GM21576 (cell line): ENCODE measurements around the gene STKLD1.
"Not testable (repeated sequence)": the region's sequence is repeated elsewhere in the genome, so short reads cannot be mapped to it uniquely, and the experiment has no call there.

Experiments
- ATAC-seq: cut with Tn5 transposase; IDR thresholded peaks from one replicate; pipeline ENCODE4 v1.9.1; 2021; ENCODE audit warnings: mild to moderate bottlenecking, moderate library complexity; ENCODE audit not compliant: unreplicated experiment

The STKLD1 gene

DNA sequence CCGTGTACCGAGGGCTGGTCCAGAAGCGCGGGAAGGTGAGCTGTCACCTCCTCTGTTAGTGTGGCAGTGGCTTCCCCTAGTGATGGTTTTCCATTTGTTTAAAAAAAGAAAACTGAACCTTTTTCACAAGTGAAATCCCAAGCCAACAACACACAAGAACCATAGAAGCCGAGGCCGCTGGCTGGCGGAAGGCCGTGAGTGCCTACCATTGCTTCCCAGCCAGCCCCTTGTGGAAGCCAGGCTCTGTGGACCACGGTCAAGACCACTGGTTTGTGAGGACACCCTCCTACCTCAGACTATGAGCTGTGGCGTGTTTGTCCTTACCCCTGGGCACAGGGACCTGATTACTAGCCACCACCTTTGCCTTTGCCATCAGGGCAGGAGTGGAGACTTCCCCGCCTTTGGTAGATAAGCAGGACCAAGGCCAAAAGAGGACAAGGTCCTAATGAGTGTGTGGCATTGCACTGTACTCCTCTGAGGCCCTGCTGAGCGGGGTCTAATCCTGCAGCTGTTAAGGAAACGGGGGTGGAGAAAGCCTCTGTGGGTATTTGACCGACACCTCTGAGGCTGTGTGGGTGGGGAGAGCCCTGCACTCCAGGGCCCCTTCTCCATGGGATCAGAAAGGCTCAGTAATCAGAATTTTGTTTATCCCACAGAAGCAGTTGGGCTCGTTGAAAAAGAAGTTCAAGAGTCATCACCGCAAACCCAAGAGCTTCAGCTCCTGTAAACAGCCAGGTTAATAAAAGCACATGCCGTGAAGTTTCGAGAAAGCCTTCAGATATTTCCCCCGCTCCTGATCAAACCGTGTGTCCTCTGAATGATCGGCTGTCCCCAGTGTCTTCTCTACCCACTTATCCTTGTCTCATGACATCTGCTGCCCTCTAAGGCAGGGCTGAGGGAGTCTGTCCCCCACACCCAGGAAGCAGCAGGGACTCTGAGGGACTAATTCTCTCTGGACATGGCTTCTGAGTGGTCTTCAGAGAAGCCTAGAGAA is 15.5 kb upstream of the STKLD1 start:
- ATAC-seq = no peak

DNA sequence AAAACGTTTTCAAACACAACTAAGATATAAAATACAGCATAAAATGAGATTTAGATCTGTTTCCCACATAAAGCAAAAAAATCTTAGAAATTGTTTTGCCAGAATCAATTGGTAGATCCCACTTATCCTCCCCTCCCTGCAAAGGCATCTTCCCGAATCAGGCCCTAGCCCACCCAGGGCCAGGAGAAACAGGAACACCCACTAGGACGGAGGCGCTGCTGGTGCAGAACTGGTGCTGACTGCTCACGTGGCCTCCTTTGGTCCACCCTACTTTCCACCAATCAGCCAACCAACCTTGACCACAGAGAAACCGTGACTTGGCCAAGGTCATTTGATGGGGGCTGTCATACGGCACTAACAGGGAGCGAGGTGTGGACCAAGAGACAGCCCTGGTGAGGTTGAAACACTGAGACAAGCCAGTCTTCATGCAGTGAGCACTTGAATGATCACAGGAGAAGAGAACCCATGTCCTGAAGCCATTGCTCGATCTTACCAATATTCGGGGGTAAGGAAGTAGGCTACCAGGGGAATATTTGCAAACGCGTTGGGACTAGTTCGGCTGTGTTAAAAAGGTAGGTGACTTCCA is 14.6 kb upstream of the STKLD1 start:
- no peak for ATAC-seq

GRCh38 chr9:133362359-133363044 is 13.7 kb upstream of the STKLD1 start:
- ATAC-seq = no peak

- ATAC-seq = no peak
Measured at GRCh38 chr9:133366435-133366834, 9.7 kb upstream of the STKLD1 start.

- no peak for ATAC-seq
Measured at GRCh38 chr9:133367221-133367620, 8.9 kb upstream of the STKLD1 start.

DNA sequence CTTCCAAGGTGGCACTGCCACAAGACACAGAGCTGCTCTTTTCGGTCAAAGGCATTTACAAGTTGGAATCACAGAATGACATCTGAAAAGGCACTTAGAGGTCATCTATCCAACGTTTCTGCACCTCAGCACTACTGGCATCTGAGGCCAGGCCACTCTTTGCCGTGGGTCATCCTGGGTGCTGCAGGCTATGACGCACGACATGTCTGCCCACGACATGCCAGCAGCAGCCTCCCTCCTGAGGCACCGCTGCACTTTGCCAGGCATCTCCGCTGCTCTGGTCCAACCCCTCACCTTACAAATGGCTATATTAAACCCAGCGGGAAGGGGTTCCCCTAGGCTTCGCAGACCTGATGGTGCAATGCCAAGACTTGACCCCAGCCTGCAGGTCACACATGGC is 8.4 kb upstream of the STKLD1 start:
- no peak for ATAC-seq

DNA sequence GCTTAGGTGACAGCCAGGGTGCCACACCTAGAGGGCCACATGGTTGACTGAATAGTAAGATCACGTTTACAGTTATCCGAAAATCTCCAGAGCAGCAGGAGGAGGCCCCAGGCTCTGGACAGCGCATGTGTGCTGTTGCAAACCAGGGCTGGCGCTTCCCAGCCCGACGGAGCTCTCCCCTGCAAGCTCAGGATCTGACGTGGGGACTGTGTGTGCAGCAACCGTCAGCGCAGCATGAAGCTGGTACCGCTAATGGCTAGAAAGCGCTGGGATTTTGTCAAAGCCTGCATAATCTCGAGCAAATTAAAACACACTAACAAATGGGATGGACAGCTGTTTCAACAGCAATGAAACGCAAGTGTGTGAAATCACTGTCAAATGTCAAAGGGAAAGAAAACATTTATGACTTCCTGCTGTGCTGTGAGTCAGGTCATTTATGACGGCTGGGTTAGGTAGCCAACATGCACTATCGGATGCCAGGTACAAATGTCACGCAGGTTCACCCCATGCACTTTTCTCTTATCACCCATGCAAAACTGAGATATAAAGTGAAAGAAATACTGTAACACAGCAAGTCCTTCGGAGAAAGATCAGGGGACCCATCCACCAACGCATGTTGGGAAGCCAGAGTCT is 7.8 kb upstream of the STKLD1 start:
- ATAC-seq = no peak

DNA sequence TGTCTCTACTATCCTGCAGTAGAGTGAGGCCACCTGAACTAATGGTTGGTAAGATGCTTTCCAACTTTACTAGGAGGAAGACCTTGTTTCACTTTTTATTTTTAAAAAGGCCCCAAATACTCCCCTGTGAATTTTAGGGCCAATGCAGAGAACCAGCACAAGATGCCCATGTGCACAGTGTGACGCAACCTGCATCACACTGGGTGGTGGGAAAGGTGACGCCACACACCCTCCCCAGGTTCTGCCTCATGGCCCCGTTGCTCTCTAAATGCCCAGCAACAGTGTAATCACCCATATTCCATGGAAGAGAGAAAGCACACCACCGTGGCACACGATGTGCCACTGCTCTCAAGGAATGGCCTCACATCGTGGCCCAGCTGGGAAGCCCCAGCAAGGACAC is 6.7 kb upstream of the STKLD1 start:
- ATAC-seq = no peak

- no peak for ATAC-seq
Measured at GRCh38 chr9:133369933-133370332, 6.2 kb upstream of the STKLD1 start.

DNA sequence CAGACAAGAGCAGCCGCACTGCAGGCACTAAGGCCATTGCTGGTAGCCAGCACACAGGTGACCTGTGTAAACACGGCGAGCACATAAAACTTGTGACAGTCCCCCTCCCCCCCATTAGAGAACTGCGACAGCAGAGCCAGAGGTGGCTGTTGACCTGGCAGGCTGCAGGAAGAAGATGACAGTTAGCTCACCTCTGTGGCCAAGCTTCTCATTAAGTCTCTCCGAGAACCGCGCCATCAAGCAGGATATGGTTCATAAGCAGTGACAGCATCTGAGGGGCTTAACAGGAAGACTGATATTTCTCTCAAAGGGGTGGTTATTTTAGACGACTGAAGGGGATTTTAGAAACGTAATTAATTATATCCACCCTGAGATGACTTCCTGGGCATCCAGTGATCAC is 5.5 kb upstream of the STKLD1 start:
- no peak for ATAC-seq

DNA sequence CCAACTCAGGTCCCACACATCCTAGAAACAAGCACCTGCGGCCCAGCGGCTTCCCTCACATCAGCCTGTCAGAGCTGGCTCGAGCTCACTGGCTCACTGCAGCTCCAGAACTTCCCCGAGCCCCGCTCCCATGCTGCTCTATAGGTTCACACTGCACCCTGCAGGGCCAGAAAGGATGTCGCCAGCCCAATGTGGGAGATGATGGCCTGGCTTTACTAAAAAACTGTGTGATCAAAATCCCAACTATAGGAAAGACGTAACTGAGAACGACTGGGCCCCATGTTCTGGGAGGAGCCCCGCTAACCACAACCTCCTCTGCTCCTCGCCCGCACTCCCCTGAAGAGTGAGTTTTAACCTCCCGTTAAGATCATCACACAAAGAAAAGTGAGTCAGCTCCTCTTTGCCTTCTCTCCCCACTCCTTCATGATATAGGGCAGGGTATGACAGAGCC is 4.9 kb upstream of the STKLD1 start:
- no peak for ATAC-seq

- ATAC-seq = no peak
Measured at GRCh38 chr9:133372144-133372543, 4.0 kb upstream of the STKLD1 start.

GRCh38 chr9:133374612-133375115 is 1.5 kb upstream of the STKLD1 start:
- no peak for ATAC-seq

DNA sequence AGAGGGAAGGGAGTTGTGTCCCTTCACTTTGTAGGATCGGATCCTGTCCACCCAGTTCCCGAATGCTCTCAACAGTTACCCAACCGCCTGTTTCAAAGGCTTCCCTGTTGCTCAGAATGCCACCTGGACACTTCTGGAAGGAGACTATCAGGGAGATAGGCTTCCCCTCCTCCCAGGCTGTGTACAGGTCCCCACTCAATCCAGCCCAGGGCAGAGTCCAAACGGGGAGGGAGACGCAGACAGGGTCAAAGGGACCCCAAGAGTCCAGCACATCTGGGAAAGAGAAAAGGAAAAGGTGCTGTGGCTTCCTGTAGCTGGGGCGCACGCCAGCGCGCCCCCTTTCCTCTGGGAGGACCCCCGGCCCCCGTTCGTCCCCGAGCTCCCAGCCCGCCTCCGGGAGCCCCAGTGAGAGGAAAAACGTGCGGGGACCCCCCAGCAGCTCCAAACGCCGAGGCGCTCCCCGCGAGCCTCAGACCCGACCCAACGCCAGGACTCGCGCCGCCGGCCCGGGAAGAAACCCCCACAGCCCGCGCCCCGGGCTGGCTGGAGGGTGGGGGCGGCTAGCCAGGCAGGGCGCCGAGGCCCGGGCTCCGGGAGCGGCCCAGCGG is 946 bp upstream of the STKLD1 start:
- ATAC-seq = peak; percentile 10

DNA sequence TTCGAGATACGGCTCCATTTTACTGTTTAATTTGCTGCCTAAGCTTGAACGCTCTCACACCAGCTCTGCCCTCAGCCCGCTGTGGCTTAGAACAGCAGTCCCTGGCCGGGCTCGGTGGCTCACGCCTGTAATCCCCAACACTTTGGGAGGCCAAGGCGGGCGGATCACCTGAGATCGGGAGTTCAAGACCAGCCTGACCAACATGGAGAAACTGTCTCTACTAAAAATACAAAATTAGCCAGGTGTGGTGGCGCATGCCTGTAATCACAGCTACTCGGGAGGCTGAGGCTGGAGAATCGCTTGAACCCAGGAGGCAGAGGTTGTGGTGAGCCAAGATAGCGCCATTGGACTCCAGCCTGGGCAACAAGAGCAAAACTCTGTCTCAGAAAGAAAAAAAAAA is 1.1 kb downstream of the STKLD1 start:
- not testable (repeated sequence) for ATAC-seq

DNA sequence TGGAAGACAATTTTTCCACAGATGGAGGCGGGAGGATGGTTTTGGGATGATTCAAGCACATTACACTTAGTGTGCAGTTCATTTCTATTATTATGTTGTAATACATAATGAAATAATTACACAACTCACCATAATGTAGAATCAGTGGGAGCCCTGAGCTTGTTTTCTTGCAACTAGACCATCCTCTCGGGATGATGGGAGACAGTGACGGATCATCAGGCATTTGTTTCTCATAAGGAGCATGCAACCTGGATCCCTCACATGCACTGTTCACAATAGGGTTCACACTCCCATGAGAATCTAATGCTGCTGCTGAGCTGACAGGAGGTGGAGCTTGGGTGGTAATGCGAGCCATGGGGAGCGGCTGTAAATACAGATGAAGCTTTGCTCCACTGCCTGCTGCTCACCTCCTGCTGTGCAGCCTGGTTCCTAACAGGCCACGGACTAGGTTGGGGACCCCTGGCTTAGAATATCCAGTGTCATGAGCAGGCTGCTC is 1.6 kb downstream of the STKLD1 start:
- ATAC-seq = no peak

- ATAC-seq = no peak
Measured at GRCh38 chr9:133378408-133378962, 2.3 kb downstream of the STKLD1 start.

GRCh38 chr9:133379153-133380086 is 3.3 kb downstream of the STKLD1 start:
- no peak for ATAC-seq

GRCh38 chr9:133380734-133381133 is 4.6 kb downstream of the STKLD1 start:
- ATAC-seq = no peak
